ENCODE results near the gene FLOT1.

The FLOT1 gene

GRCh38 chr6:30717129-30717844 lies 25.2 kb downstream of the FLOT1 start, which contains the start of gene MDC1:
Gene MDC1 (minus strand): TSS chr6:30717281. CDS start chr6:30715175, 2,106 bp downstream.
- Histone ChIP-seq H3F3A (ENCODE audit: control insufficient read depth, insufficient read depth) (peaks cover 30% of the 10 kb centered on the region), H3K9me3 (ENCODE audit: control insufficient read depth, insufficient read depth, low read length) (no peaks in the 10 kb centered on the region), H3K4me1 (ENCODE audit: control insufficient read depth, low read length) (peaks cover 39% of the 10 kb centered on the region), H3K4me2 (ENCODE audit: low read length) (peak within 1 kb of the TSS; percentile 97), H3K36me3 (ENCODE audit: control insufficient read depth, low read length) (peaks cover 76% of the 10 kb centered on the region), H3K9me2 (replicated peaks; ENCODE audit: control insufficient read depth, low read length) (no peaks in the 10 kb centered on the region), H3K27me3 (ENCODE audit: control insufficient read depth, low read length) (no peaks in the 10 kb centered on the region), H3K4me3 (ENCODE audit: low read length) (peak within 1 kb of the TSS; percentile 88), H3K79me2 (ENCODE audit: control insufficient read depth, low read length) (peaks cover 65% of the 10 kb centered on the region), H4K20me1 (ENCODE audit: control insufficient read depth, insufficient read depth, low read depth, low read length) (peaks cover 4% of the 10 kb centered on the region; the same call in 1 of the 2 replicates), H3K27ac (ENCODE audit: low read depth, low read length) (peak within 1 kb of the TSS; percentile 100)
- TF ChIP-seq EZH2phosphoT487 (IDR thresholded peaks at IDR 0.05; ENCODE audit: borderline replicate concordance, low read length) (no peak), CTCF (IDR thresholded peaks at IDR 0.05; ENCODE audit: low read depth, low read length, poor library complexity, severe bottlenecking) (no peak)

- H4K20me1 ChIP-seq (ENCODE audit: control insufficient read depth, insufficient read depth, low read depth, low read length): peaks cover 4% of the 10 kb centered on the region; the same call in 1 of the 2 replicates
- no peaks in the 10 kb centered on the region for H3K9me2 ChIP-seq (replicated peaks; ENCODE audit: control insufficient read depth, low read length)
- H3K9me3 ChIP-seq (ENCODE audit: control insufficient read depth, insufficient read depth, low read length): no peaks in the 10 kb centered on the region
- H3K36me3 ChIP-seq (ENCODE audit: control insufficient read depth, low read length): peaks cover 76% of the 10 kb centered on the region
- H3K27ac ChIP-seq (ENCODE audit: low read depth, low read length): peak overlapping the region; percentile 100
- TF ChIP-seq EZH2phosphoT487 (IDR thresholded peaks at IDR 0.05; ENCODE audit: borderline replicate concordance, low read length) (no peak), CTCF (IDR thresholded peaks at IDR 0.05; ENCODE audit: low read depth, low read length, poor library complexity, severe bottlenecking) (no peak)
- peak overlapping the region; percentile 88 for H3K4me3 ChIP-seq (ENCODE audit: low read length)
- H3K27me3 ChIP-seq (ENCODE audit: control insufficient read depth, low read length): no peaks in the 10 kb centered on the region
- peaks cover 43% of the 10 kb centered on the region for H3K4me1 ChIP-seq (ENCODE audit: control insufficient read depth, low read length)
- H3K79me2 ChIP-seq (ENCODE audit: control insufficient read depth, low read length): peaks cover 60% of the 10 kb centered on the region
- H3K4me2 ChIP-seq (ENCODE audit: low read length): peak overlapping the region; percentile 96
- peaks cover 26% of the 10 kb centered on the region for H3F3A ChIP-seq (ENCODE audit: control insufficient read depth, insufficient read depth)
These were observed 25.7 kb downstream of the FLOT1 start for GRCh38 chr6:30716879-30717128.

DNA sequence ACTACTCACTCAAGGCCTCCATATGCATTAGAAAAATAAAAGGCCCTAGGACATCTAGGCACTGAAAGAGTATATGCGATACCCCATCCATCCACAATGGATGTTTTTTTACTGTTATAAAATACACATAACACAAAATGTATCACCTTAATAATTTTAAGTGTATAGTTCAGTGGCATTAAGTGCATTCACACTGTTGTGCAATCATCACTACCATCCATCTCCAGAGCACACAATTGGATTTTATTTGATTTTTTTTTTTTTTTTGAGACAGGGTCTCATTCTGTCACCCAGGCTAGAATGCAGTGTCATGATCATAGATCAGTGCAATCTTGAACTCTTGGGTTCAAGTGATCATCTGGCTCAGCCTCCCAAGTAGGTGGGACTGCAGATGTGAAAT lies 28.2 kb downstream of the FLOT1 start:
- H3K79me2 ChIP-seq (ENCODE audit: control insufficient read depth, low read length): peaks cover 38% of the 10 kb centered on the region
- no peak overlapping the region for H3K4me3 ChIP-seq (ENCODE audit: low read length)
- H3K4me1 ChIP-seq (ENCODE audit: control insufficient read depth, low read length): peaks cover 40% of the 10 kb centered on the region
- TF ChIP-seq CTCF (IDR thresholded peaks at IDR 0.05; ENCODE audit: low read depth, low read length, poor library complexity, severe bottlenecking) (no peak), EZH2phosphoT487 (IDR thresholded peaks at IDR 0.05; ENCODE audit: borderline replicate concordance, low read length) (no peak)
- H3K9me2 ChIP-seq (replicated peaks; ENCODE audit: control insufficient read depth, low read length): no peaks in the 10 kb centered on the region
- H3K36me3 ChIP-seq (ENCODE audit: control insufficient read depth, low read length): peaks cover 77% of the 10 kb centered on the region
- H3K9me3 ChIP-seq (ENCODE audit: control insufficient read depth, insufficient read depth, low read length): no peaks in the 10 kb centered on the region
- H4K20me1 ChIP-seq (ENCODE audit: control insufficient read depth, insufficient read depth, low read depth, low read length): no peaks in the 10 kb centered on the region
- no peak overlapping the region for H3K4me2 ChIP-seq (ENCODE audit: low read length)
- H3K27ac ChIP-seq (ENCODE audit: low read depth, low read length): no peak overlapping the region
- H3K27me3 ChIP-seq (ENCODE audit: control insufficient read depth, low read length): no peaks in the 10 kb centered on the region
- peaks cover 10% of the 10 kb centered on the region for H3F3A ChIP-seq (ENCODE audit: control insufficient read depth, insufficient read depth)
